Middle frontal gyrus (tissue), 1 donor: ENCODE measurements around the gene CCSER1.
"Not testable (repeated sequence)": the region's sequence is repeated elsewhere in the genome, so short reads cannot be mapped to it uniquely, and the experiment has no call there.

ENCODE experiments used
- DNase-seq: peaks from one replicate; pipeline ENCODE4 v3.0.0-alpha.2; 2015; ENCODE audit warnings: low spot score; ENCODE audit errors: extremely low spot score

CCSER1 gene

DNA sequence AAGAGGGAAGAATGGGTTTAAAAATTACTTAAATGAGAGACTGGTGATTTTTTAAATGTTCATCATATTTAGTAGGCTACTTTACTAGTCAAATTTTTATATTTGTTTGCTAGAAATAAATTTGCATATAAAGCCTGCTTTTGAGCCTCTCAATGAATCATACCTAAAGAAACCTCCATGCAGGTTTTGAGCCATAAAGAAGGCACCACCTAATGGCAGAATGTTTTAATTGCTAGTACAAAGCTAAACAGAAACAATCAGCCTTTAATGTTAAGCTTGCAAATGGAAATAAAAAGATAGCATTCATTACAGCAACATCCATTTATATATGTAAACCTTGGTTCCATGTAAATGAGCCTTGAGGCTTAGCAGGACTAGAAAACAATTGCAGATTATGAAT lies 989.7 kb downstream of the CCSER1 start:
- no peak for DNase-seq

DNA sequence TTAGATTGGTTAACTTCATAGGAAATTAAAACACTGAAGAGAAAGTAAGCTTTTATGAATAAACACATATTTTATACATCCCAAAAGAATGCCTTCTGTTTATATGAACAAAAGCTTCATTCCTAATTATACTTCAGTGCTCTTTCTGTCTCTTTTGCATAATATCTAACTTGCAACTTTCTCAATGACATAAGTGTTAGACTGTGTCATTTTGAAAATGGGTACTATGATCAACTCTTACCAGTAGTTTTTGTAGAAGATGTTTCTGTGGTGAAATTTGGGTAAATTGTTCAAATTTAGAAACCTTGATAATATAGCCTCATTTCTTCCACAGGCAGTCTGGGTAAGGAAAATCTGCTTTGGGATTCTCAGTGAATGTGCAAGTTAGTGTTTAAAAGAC lies 991.4 kb downstream of the CCSER1 start:
- DNase-seq, result no peak

DNA sequence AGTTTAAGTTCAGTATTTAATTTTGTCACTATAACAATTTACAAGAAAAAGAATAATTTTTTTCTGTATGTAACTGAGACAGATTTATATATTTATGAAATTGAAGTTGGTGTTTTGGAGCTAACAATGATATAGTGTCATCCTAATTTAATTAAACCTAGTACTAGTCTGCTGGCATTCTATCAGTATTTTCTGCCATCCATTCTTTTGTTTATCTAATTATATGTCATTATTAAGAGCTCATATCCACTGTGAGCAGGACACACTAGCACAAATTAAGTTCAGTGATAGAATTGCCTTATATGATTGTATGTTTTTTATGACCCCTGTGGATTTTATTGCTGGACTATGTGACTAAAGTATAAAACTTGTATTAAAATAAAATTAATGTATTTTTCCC lies 996.5 kb downstream of the CCSER1 start:
- no peak for DNase-seq

DNA sequence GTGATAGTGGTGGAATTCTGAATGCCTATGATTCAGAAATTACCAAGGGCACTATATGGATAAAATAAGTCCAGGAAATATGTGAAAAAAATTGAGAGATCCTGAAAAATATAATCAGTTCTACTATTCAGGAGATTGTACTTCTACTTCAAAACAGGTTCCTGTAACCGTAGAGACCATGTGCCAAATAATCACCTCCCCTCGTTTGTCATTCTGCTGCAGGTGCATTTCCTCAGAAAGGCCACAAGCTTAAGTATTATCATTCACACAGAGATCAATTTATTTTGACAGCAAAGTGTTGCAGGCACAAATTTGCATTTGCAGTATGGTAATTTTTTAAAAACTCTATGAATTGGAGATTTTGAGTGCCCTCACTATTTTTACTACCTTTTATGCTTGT lies 1000.0 kb downstream of the CCSER1 start:
- DNase-seq, result no peak

DNA sequence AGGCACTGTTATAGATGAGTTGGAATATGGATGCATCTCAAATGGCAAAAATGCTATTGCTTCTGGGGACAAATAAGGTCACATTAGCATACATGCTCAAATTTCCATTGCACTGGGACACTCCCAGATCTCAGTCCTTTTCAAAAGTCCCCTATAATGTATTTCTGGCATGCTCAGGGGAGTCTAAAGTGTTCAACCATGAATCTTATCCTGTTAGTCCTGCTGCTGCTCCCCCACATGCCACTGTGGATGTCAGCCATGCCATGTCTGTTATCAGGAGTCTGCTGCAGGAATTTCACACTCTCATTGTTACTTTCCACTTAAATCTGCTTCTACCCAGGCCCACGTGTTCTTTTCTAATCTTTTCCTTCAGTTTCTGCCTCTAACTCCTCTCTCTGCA lies 1000.6 kb downstream of the CCSER1 start:
- DNase-seq, result no peak

DNA sequence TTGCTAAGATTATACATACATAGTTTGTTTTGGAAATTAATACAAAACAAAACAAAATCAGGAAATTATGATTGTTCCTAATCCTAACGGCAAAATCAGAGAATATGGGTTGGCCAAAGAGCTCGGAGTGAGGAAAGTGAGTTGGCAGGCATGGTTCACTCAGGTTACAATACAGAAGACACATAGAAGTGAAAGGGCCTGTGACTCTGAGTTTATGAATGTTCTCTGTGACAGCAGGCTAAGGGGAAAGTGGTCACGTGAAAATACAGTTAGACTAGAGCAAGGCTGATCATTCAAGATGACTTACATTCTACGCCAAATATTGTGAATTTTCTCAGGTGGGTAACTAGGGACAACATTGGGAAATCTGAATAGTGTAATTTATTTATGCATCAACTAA lies 1001.3 kb downstream of the CCSER1 start:
- no peak for DNase-seq

DNA sequence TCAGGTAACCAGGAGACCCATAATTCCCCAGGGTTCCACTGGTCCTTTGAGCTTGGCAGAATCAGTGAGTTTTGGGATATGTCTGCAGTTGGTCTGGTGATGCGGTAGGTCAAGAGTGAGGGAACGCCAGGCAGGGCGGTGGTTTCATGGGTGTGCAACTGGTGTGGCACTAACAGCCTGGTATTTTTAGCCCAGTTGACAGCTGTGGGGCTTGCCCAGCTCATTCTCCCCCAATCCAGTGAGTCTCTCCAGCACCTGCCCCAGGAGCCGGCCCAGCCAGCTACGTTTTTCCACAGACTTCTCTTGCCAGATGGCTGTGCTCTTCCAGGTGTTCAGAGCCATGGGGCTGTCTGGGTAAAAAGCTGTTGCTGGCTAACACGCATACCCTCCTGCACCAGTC lies 1019.9 kb downstream of the CCSER1 start:
- DNase-seq, result no peak

DNA sequence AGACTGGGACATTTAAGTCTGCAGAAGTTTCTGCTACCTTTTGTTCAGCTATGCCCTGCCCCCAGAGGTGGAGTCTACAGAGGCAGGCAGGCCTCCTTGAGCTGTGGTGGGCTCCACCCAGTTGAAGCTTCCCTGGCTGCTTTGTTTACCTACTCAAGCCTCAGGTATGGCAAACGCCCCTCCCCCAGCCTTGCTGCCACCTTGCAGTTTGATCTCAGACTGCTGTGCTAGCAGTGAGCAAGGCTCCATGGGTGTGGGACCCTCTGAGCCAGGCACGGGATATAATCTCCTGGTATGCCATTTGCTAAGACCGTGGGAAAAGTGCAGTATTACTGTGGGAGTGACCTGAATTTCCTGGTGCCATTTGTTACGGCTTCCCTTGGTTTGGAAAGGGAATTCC lies 1026.8 kb downstream of the CCSER1 start:
- not testable (repeated sequence) for DNase-seq

DNA sequence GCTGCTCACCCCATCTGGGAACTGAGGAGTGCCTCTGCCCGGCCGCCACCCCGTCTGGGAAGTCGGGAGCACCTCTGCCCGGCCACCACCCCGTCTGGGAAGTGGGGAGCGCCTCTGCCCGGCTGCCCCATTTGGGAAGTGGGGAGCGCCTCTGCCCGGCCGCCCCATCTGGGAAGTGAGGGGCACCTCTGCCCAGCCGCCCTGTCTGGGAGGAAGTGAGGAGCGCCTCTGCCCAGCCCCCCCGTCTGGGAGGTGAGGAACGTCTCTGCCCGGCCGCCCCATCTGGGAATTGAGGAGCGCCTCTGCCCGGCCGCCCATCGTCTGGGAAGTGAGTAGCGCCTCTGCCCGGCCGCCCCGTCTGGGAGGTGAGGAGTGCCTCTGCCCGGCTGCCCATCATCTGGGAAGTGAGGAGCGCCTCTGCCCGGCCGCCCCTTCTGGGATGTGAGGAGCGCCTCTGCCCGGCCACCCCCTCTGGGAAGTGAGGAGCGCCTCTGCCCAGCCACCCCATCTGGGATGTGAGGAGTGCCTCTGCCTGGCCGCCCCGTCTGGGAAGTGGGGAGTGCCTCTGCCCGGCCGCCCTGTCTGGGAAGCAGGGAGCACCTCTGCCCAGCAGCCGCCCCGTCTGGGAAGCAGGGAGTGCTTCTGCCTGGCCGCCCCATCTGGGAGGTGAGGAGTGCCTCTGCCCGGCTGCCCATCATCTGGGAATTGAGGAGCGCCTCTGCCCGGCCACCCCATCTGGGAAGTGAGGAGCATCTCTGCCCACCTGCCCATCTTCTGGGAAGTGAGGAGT lies 1040.9 kb downstream of the CCSER1 start:
- DNase-seq, result not testable (repeated sequence)

DNA sequence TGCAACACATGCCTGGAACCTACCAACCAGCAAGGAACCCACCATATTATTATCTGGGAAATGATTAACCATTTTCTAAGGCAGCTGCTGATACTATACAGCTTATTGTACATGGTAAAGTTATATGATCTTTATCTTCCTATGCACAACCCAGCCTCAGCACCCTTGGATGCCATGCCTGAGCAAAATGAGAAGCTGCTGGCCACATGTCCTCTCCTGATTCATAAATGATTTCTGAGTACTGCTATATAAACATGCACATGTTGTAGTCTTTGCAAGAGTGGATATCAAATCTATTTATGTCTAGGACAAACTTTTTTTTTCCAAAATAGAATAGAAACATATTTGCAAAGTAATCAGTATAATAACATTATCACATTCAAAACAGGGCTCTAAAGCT lies 1043.6 kb downstream of the CCSER1 start:
- DNase-seq, result no peak

DNA sequence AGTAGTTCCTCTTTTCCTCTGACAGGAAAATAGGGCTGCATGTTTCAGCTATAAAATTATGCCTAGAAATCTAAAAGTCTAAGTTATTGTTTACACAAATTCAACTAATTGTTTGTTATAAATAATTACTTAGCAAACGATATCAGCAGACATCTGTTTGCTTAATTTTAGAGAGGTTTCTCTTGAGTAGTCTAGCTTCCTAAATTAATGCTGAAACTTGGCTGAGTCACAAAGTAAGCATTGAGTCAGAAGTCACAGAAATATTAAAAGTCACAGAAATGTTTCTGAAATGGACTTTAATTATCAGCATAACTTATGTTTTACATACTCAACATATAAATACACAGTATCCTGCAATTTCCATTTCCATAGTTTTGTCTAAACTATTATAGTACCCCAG lies 1044.0 kb downstream of the CCSER1 start:
- no peak for DNase-seq

DNA sequence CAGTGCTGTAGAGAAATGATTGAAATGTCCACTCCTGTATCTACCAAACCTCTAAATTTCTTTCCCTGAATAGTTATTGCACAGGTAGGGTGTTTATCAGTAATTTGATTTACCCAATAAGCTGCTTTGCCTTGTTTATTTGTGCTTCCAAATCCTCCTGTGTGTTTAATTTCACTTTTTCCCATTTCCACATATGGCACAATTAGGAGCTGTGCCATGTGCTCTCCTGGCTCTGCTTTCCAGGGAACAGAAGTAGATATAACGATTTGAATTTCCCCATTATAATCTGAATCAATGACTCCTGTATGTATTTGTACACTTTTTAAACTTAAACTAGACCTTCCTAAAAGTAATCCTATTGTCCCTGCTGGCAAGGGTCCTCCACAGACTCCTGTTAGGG lies 1057.9 kb downstream of the CCSER1 start:
- not testable (repeated sequence) for DNase-seq

DNA sequence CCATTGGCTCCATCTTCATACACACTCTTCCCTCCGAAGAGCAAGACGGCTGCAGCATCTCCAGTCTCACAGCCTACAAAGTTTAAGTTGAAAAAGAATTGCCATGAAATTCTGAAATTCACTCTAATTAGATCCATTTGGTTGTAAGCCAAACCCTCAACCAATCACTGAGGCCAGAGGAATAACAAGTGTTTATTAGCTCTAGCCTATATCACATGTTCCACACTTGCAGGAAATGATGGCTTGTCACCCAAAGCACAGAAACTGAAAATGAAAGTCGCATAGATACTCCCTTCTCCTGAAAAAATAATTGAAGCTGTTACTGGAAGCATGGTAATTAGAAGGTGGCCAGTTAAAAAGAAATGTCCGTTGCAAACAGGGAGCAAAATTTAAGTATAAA lies 1071.8 kb downstream of the CCSER1 start:
- DNase-seq, result no peak

DNA sequence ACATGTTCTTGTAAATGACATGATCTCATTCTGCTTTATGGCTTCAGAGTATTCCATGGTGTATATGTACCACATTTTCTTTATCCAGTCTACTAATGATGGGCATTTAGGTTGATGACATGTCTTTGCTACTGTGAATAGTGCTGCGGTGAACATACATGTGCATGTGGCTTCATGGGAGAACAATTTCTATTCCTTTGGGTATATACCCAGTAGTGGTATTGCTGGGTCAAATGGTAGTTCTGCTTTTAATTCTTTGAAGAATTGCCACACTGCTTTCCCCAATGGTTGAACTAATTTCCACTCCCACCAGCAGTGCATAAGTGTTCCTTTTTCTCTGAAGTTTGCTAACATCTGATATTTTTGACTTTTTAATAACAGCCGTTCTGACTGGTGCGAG lies 1080.3 kb downstream of the CCSER1 start:
- DNase-seq, result no peak

DNA sequence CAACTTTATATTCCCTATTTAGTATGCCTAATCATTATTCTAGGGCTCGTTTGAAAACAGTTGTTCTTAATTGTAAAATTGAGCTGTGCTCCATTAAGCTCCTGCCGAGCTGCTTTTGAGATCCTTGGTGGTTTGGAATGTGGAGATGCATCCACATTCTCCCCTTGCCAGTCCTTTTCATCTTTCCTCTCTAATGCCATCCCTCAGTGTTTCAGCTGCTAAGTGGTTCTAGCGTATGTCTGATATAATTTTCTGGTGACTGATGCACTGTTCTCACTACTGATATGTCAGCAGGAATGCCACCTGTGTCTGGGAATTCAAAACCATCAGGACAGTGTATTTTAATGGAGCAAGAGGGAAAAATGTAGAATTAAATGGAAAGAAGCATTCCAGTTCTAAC lies 1085.0 kb downstream of the CCSER1 start:
- DNase-seq, result no peak

DNA sequence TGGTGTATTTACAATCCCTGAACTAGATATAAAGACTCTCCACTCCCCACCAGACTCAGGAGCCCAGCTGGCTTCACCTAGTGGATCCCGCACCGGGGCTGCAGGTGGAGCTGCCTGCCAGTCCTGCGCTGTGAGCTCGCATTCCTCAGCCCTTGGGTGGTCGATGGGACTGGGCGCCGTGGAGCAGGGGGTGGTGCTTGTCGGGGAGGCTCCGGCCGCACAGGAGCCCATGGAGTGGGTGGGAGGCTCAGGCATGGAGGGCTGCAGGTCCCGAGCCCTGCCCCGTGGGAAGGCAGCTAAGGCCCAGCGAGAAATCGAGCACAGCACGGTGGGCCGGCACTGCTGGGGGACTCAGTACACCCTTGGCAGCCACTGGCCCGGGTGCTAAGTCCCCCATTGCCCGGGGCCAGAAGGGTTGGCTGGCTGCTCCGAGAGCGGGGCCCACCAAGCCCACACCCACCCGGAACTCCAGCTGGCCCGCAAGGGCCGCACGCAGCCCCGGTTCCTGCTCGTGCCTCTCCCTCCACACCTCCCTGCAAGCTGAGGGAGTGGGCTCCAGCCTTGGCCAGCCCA lies 1090.7 kb downstream of the CCSER1 start:
- not testable (repeated sequence) for DNase-seq

DNA sequence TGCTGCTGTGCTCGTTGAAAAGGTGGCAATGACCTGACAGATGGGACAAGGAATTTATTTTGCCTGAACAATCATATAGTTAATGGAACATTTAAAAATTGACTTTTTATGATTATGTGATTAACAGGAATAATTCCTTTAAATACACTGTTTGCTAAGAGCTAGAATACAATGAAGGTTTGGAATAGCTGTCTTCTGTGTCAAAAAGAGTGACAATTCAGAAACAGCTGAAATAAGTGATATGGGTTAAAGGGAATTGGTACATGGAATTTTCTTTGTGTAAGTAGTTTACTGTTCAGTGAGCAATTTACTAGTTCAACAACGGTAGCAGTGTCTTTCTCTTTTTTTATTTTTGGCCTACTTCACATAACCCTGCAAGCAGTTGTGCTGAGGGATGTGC lies 1093.1 kb downstream of the CCSER1 start:
- DNase-seq, result no peak

DNA sequence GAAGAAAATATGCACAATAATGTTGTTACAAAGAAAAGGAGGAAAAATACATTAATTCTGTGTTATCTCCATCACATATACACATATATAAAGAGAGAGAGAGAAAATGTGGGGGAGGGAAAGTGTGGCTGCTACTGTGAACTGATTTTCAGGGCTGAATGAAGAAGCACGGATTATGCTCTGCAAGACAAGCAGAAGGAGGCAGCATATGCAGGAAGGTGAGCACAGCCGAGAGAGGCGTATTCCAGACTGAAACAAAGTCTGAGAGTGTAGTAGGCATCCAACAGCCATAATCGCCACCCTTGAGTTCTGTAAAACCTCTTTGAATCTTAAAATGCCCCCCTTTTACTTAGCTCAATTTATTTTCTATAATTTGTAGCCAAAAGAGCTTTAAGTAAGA lies 1094.8 kb downstream of the CCSER1 start:
- no peak for DNase-seq

DNA sequence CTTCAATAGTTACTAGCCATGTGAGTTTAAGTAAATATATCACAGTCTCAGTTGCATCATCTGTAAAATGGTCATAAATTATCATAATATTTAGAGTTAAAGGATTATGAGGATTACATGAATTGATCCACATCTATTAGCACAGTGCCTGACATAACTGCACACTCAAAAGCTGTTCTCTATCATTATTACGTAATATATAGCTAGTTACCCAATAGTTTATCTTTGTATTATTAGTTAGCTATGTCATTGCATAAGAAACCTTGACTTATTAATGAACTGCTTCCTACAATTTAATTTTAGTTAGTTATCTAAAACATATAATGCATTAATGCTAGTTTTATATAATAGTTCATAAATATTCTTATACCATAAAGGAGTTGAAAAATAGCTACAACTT lies 1099.7 kb downstream of the CCSER1 start:
- DNase-seq, result no peak

DNA sequence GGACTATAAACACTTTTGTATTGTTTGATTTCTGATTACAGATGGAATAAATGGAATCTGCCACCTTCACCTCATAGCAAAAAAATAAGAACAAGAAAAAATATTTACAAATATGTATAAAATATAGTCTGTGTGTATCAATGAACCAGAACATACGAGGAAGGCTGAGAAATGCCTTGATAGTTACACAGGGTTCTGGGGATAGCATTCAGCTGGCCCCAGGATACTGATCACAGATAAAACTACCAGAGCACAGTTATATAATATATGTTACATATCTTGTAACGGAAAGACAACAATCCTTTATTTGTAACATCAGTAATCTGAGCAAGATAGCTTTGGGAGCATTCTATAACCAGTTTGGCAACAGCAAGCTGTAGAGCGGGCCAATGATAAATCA lies 1101.5 kb downstream of the CCSER1 start:
- no peak for DNase-seq

DNA sequence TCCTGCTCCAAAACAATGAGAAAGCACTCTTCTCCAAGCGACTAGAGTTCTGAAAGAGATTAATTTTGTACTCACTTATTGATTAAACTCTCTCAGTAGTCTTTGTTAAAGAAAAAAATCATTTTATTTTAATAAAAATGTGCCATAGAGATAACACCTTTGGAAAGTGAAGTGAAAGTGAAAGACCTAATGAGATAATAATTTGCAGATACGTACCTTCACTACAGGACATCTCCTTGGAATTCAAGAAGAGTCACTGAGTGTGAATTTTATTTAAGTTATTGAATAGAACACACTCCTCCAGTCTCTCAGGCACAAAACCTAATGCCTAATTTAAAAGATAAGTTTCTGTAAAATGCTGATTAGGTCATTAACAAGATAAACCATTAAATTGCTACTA lies 1106.0 kb downstream of the CCSER1 start:
- DNase-seq, result no peak

DNA sequence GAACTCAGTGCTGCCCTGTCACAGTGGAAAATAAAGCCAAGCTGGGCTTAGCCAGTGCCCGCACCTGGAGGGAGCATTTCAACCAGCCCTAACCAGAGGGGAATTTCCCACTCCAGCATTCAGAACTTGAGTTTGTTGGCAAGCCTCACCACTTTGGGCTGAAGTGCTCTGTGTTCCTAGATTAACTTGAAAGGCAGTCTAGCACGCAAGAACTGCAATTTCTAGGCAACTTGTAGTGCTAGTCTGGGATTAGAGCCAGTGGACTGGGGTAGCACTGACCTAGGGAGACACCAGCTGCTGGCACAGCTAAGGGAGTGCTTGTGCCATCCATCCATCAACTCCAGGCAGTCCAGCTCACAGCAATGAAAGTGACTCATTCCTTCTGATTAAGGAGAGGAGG lies 1115.9 kb downstream of the CCSER1 start:
- DNase-seq, result no peak

DNA sequence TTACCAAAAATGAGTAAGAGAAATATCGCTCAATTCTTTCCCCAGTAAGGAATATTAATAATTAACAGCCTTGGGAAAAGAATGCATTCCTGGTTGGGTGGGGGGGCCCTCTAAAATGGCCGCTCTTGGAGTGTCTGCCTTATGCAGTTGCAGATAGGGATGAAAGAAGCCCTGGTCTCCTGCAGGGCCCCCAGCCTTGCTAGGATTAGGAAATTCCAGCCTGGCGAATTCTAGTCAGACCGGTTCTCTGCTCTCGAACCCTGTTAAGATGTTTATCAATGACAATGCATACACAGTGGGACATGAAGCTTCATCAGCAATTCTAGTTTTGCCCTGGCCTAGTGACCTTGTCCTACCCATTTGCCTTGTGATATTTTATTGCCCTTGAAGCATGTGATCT lies 1128.8 kb downstream of the CCSER1 start:
- DNase-seq, result no peak
